A549 (cell line): ENCODE measurements around the gene TRIAP1. TPM values are rescaled to one million over a fixed set of nuclear protein-coding genes. Genes with fewer than 3 reads are reported as not detected.
A peak's percentile ranks its signal among the peaks of the same experiment; 100 is the strongest.

Experiments
- ATAC-seq, 2 experiments: fragments of 200-7000 bp in 1 of 2; fragments of >200 bp in 1 of 2; cut with Nextera tagmentation in 1 of 2; cut with Tn5 transposase in 1 of 2; 3 replicates each; pipeline versions ENCODE4 v1.8.0 to v1.9.1; 2018 to 2020; ENCODE audit warnings: mild to moderate bottlenecking in 1 of 2, moderate library complexity in 1 of 2
- CTCF ChIA-PET: fragments of 300-600 bp; sonication (Branson Sonifier 250); formaldehyde crosslinking; extraction: SDS; loops from one replicate; lab custom pipeline; 2021; ENCODE audit warnings: antibody characterized with exemption, inconsistent platforms; lab: Yijun Ruan, JAX
- POLR2A ChIA-PET: fragments of 350-600 bp; formaldehyde crosslinking; extraction: SDS; loops from one replicate; lab custom pipeline; 2021; ENCODE audit warnings: antibody characterized with exemption, inconsistent platforms; lab: Yijun Ruan, JAX
- DNase-seq, 2 experiments: peaks; one replicate each; pipeline versions ENCODE4 v3.0.0 to v3.0.0-alpha.2; 2011 to 2016; ENCODE audit warnings: low read depth in 1 of 2, low spot score in 1 of 2
- FAIRE-seq: peaks from 2 replicates; lab custom pipeline; 2011; peaks lifted over from hg19 to GRCh38; lab: Jason Lieb, UNC
- H3K27ac ChIP-seq, 2 experiments: fragments of >200 bp; sonication (Bioruptor Twin); formaldehyde crosslinking; 3 replicates each; pipeline ENCODE4 v1.5.1; 2016 to 2017
- H3K4me1 ChIP-seq: fragments of >200 bp; sonication (Bioruptor Twin); formaldehyde crosslinking; 3 replicates; pipeline ENCODE4 v1.6.1; 2016
- H3K4me2 ChIP-seq: fragments of >200 bp; sonication (Bioruptor Twin); formaldehyde crosslinking; 3 replicates; pipeline ENCODE4 v1.6.1; 2016
- H3K4me3 ChIP-seq: fragments of >200 bp; sonication (Bioruptor Twin); formaldehyde crosslinking; 3 replicates; pipeline ENCODE4 v1.5.1; 2016
- H3K9me3 ChIP-seq: fragments of >200 bp; sonication (Bioruptor Twin); formaldehyde crosslinking; 3 replicates; pipeline ENCODE4 v1.6.1; 2016
- BHLHE40 ChIP-seq: IDR thresholded peaks from 2 replicates; pipeline ENCODE4 v1.6.1; 2012; ENCODE audit warnings: low read depth, low read length, inconsistent platforms
- CHD2 ChIP-seq: fragments of 150-350 bp; IDR thresholded peaks from 2 replicates; pipeline ENCODE4 v1.6.1; 2014; ENCODE audit warnings: low read length; ENCODE audit not compliant: partially characterized antibody
- EHMT2 ChIP-seq: fragments of 200-600 bp; sonication (generic); IDR thresholded peaks from 2 replicates; pipeline ENCODE4 v1.6.1; 2016; ENCODE audit warnings: antibody characterized with exemption, low read depth, mild to moderate bottlenecking, moderate library complexity
- ESRRA ChIP-seq: fragments of 150-350 bp; IDR thresholded peaks from 2 replicates; pipeline ENCODE4 v1.6.1; 2014; ENCODE audit warnings: mild to moderate bottlenecking, low read length, borderline replicate concordance
- FOSL2 ChIP-seq, 2 experiments: fragments of 450-650 bp in 1 of 2; fragments of >200 bp in 1 of 2; sonication (Bioruptor Twin) in 1 of 2; formaldehyde crosslinking; IDR thresholded peaks; 2 replicates each; pipeline versions ENCODE4 v1.5.0 to v1.6.1; 2016 to 2020; ENCODE audit warnings: mild to moderate bottlenecking in 1 of 2, moderate library complexity in 1 of 2
- HDAC2 ChIP-seq: fragments of 200-600 bp; sonication (generic); IDR thresholded peaks from 2 replicates; pipeline ENCODE4 v1.6.1; 2016
- HES2 ChIP-seq: fragments of >200 bp; sonication (Bioruptor Twin); formaldehyde crosslinking; IDR thresholded peaks from 2 replicates; pipeline ENCODE4 v1.6.1; 2016
- HEYL ChIP-seq: fragments of 250-450 bp; sonication (Bioruptor Pico); IDR thresholded peaks from 2 replicates; pipeline ENCODE4 v1.8.0; 2021; ENCODE audit warnings: mild to moderate bottlenecking, moderate library complexity
- HOXA7 ChIP-seq: fragments of 250-450 bp; sonication (Bioruptor Pico); IDR thresholded peaks from 2 replicates; pipeline ENCODE4 v1.5.0; 2020; ENCODE audit warnings: mild to moderate bottlenecking, moderate library complexity
- HOXB13 ChIP-seq: fragments of 250-450 bp; sonication (Bioruptor Pico); IDR thresholded peaks from 2 replicates; pipeline ENCODE4 v1.5.0; 2020; ENCODE audit warnings: low read depth, mild to moderate bottlenecking, moderate library complexity
- JUN ChIP-seq, 2 experiments: fragments of >200 bp; sonication (Bioruptor Twin); formaldehyde crosslinking; IDR thresholded peaks; 2 replicates in 1 of 2; 3 replicates in 1 of 2; pipeline ENCODE4 v1.6.1; 2016 to 2017
- JUNB ChIP-seq: fragments of >200 bp; sonication (Bioruptor Twin); formaldehyde crosslinking; IDR thresholded peaks from 2 replicates; pipeline ENCODE4 v1.6.1; 2016
- KDM1A ChIP-seq: fragments of 200-600 bp; sonication (generic); IDR thresholded peaks from 2 replicates; pipeline ENCODE4 v1.6.1; 2016; ENCODE audit warnings: low read depth, mild to moderate bottlenecking
- MAFK ChIP-seq: fragments of 450-650 bp; IDR thresholded peaks from 2 replicates; pipeline ENCODE4 v1.6.1; 2014; ENCODE audit not compliant: partially characterized antibody
- NPAS2 ChIP-seq: fragments of 250-450 bp; sonication (Bioruptor Pico); IDR thresholded peaks from 2 replicates; pipeline ENCODE4 v1.8.0; 2022; ENCODE audit warnings: mild to moderate bottlenecking, moderate library complexity, borderline replicate concordance
- PHF8 ChIP-seq: fragments of 200-600 bp; sonication (generic); IDR thresholded peaks from 2 replicates; pipeline ENCODE4 v1.6.1; 2016; ENCODE audit warnings: low read depth, mild to moderate bottlenecking, antibody characterized with exemption, moderate library complexity, borderline replicate concordance
- RAD21 ChIP-seq, 2 experiments: fragments of >200 bp in 1 of 2; sonication (Bioruptor Twin) in 1 of 2; formaldehyde crosslinking in 1 of 2; IDR thresholded peaks in 1 of 2; conservative IDR thresholded peaks in 1 of 2; 2 replicates in 1 of 2; 3 replicates in 1 of 2; pipeline ENCODE4 v1.6.1; 2012 to 2018; ENCODE audit warnings: inconsistent platforms in 1 of 2
- REST ChIP-seq: fragments of 200-600 bp; sonication (generic); IDR thresholded peaks from 2 replicates; pipeline ENCODE4 v1.6.1; 2016; ENCODE audit warnings: antibody characterized with exemption, mild to moderate bottlenecking, moderate library complexity
- RFX5 ChIP-seq: fragments of 450-650 bp; IDR thresholded peaks from 2 replicates; pipeline ENCODE4 v1.7.1; 2014; ENCODE audit warnings: antibody characterized with exemption, mild to moderate bottlenecking, moderate library complexity
- SMC3 ChIP-seq: fragments of >200 bp; sonication (Bioruptor Twin); formaldehyde crosslinking; IDR thresholded peaks from 3 replicates; pipeline ENCODE4 v1.6.1; 2018; ENCODE audit warnings: inconsistent platforms
- ZSCAN20 ChIP-seq: fragments of 250-450 bp; sonication (Bioruptor Pico); IDR thresholded peaks from 2 replicates; pipeline ENCODE4 v1.8.0; 2022; ENCODE audit warnings: mild to moderate bottlenecking, moderate library complexity
- WGBS: methylation state at CpG from one replicate; pipeline ENCODE4 v1.1.6; 2017; ENCODE audit errors: missing lambda C conversion rate; 5-methylcytosine and 5-hydroxymethylcytosine counted together
- polyA plus RNA-seq, 4 experiments: library from polyadenylated mRNA; depleted of rRNA in 3 of 4; stranded (reverse); fragments of >200 nt; fragmentation: RNase III in 1 of 4; extraction: RNeasy Plus Mini Kit Qiagen cat#74134 plus additional on column Dnase treatment in 1 of 4; gene quantifications; 2 replicates in 3 of 4; 3 replicates in 1 of 4; pipeline ENCODE4 v1.2.3, GENCODE V29; 2011 to 2017

Gene TRIAP1
- polyA plus RNA-seq, 2 of the 4 experiments (the other 2 are of a cell fraction): 70.9 to 114 TPM

- no peak for TF ChIP-seq EHMT2
- no peak for TF ChIP-seq HDAC2
- no peak for TF ChIP-seq ESRRA
- TF ChIP-seq BHLHE40: no peak
- TF ChIP-seq HEYL (CRISPR knock-in tag): no peak
- no peak for TF ChIP-seq HOXB13 (CRISPR knock-in tag)
- TF ChIP-seq JUNB: no peak
- TF ChIP-seq HOXA7: no peak
- no peak for TF ChIP-seq CHD2
- TF ChIP-seq RFX5: no peak
- no peak for TF ChIP-seq RAD21 (conservative IDR thresholded peaks at IDR 0.05 in 1 of 2, IDR thresholded peaks at IDR 0.05 in 1 of 2)
- TF ChIP-seq MAFK: no peak
- TF ChIP-seq HES2: no peak
- TF ChIP-seq REST: no peak
- no peak for TF ChIP-seq ZSCAN20
- TF ChIP-seq SMC3: no peak
- no peak for TF ChIP-seq JUN (IDR thresholded peaks at IDR 0.05)
- no peak for TF ChIP-seq KDM1A
- POLR2A ChIA-PET: interaction anchor here (0.6 kb wide), 1 partner anchor 285 kb away, joined by 3 read pairs; no protein-coding TSS in a partner anchor
- no peak overlapping the region for H3K27ac ChIP-seq
- H3K4me2 ChIP-seq: no peak overlapping the region
- CTCF ChIA-PET: interaction anchor here (1.0 kb wide), 1 partner anchor 58 kb away, joined by 3 read pairs; no protein-coding TSS in a partner anchor
- no peaks in the 10 kb centered on the region for H3K9me3 ChIP-seq
- WGBS: 76% methylated on average over 13 of the region's 13 CpGs
- DNase-seq (no peak), ATAC-seq (peak; percentile 49 to 56; a peak in 5 of 6 replicates), FAIRE-seq (no peak)
- H3K4me1 ChIP-seq: no peaks in the 10 kb centered on the region
- no peak overlapping the region for H3K4me3 ChIP-seq
These were observed 32.1 kb downstream of the TRIAP1 start for GRCh38 chr12:120413901-120414695.

- ChIA-PET POLR2A (no interaction called here), CTCF (no interaction called here)
- no peaks in the 10 kb centered on the region for H3K4me1 ChIP-seq
- no peak overlapping the region for H3K4me3 ChIP-seq
- no peak overlapping the region for H3K4me2 ChIP-seq
- 65% methylated on average over 7 of the region's 7 CpGs for whole genome bisulfite sequencing
- H3K27ac ChIP-seq: no peak overlapping the region
- no peak for FAIRE-seq
- no peak for ATAC-seq
- DNase-seq: no peak
- TF ChIP-seq PHF8 (no peak), NPAS2 (CRISPR knock-in tag) (no peak), FOSL2 (IDR thresholded peaks at IDR 0.05) (no peak), FOSL2 (CRISPR knock-in tag; IDR thresholded peaks at IDR 0.05) (no peak)
- H3K9me3 ChIP-seq: no peaks in the 10 kb centered on the region
These were observed 33.8 kb downstream of the TRIAP1 start for GRCh38 chr12:120412421-120412820.
